Nucleus accumbens (tissue), 56 donors: ENCODE results near the gene SMPD1.
"Not testable (repeated sequence)": the region's sequence is repeated elsewhere in the genome, so short reads cannot be mapped to it uniquely, and the experiment has no call there.

Experiments used
- DNase-seq, 56 donors: peaks; one replicate each; lab custom pipeline; 2025; lab: John Stamatoyannopoulos, UW

The SMPD1 gene

GRCh38 chr11:6387811-6388599 is 2.3 kb upstream of the SMPD1 start:
- DNase-seq = no peak

- DNase-seq = no peak
These were observed 1.5 kb upstream of the SMPD1 start for GRCh38 chr11:6388748-6389147.

- no peak for DNase-seq
These were observed 620 bp downstream of the SMPD1 start for GRCh38 chr11:6390718-6391469.

GRCh38 chr11:6391537-6392134 is 1.4 kb downstream of the SMPD1 start:
- DNase-seq = no peak

GRCh38 chr11:6392251-6392650 is 2.0 kb downstream of the SMPD1 start:
- not testable (repeated sequence) for DNase-seq

GRCh38 chr11:6393989-6394670 is 3.9 kb downstream of the SMPD1 start:
- peak in 1 of 56 donors; percentile 21 for DNase-seq

- no peak for DNase-seq
These were observed 5.3 kb downstream of the SMPD1 start for GRCh38 chr11:6395470-6396060.

GRCh38 chr11:6397156-6397555 is 6.9 kb downstream of the SMPD1 start:
- DNase-seq = no peak

- no peak for DNase-seq
These were observed 7.4 kb downstream of the SMPD1 start for GRCh38 chr11:6397636-6398035.

- DNase-seq = peak in 6 of 56 donors; percentile 22 to 43 (median 31)
These were observed 10.4 kb downstream of the SMPD1 start for GRCh38 chr11:6400431-6401345.

GRCh38 chr11:6401464-6401863 is 11.2 kb downstream of the SMPD1 start:
- no peak for DNase-seq

GRCh38 chr11:6402061-6402470 is 11.8 kb downstream of the SMPD1 start:
- DNase-seq = peak in 1 of 56 donors; percentile 23

GRCh38 chr11:6402561-6402981 is 12.3 kb downstream of the SMPD1 start:
- DNase-seq = no peak

- DNase-seq = no peak
These were observed 13.3 kb downstream of the SMPD1 start for GRCh38 chr11:6403539-6403938.

- DNase-seq = peak in 36 of 56 donors; percentile 20 to 68 (median 42)
These were observed 14.2 kb downstream of the SMPD1 start for GRCh38 chr11:6404342-6405051.

GRCh38 chr11:6405052-6405667 is 14.9 kb downstream of the SMPD1 start:
- peak in 39 of 56 donors; percentile 13 to 85 (median 54) for DNase-seq

GRCh38 chr11:6405846-6406245 is 15.6 kb downstream of the SMPD1 start:
- no peak for DNase-seq

GRCh38 chr11:6406370-6406769 is 16.1 kb downstream of the SMPD1 start:
- no peak for DNase-seq
